NCI-H69 (cell line): Measurements from ENCODE around the gene SHC1.

ENCODE experiments used
- DNase-seq: peaks from one replicate; lab custom pipeline; 2025; lab: John Stamatoyannopoulos, UW

SHC1 gene

DNA sequence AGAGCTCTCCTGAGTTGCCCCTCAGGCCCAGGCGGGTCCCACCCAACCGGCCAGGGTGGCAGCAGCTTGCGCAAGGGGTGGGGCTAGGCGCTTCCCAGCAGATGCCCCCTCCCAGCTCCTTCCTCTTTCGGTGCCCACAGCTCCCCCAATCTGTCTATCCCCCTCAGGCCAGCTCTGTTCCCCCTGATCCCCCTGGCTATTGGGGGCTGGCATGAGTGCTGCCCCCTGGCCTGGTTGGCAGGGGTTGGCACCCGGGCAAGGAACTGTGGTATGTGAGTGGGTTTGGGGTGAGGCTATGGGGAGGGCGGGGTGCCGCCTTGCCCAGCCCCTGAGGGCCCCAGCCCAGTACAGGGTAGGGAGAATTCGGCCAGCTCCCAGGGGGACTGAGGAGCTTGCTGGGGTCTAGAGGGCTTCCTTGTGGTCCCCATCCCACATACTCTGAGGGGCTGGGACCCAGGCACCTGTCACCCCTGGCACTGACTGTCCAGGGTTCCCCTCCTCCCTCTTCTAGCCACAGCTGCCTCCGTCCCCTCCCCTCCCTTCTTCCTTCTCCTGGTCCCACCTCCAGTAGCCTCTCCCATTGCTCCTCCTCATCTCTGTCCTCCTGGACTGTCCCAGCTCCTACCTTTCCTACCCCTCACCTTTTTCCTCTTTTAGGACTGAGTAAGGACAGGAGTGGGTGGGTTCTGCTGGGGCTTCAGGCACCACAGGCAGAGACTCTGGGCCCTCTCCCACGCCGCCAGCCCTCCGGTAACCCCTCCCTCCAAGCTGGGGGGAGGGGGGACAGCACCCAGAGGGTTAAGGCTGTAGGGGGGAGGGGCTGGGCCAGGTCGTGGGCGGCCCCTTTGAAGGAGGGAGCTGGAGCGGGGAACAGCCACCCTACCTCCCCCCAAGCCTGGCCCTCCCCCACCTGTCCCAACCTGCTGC lies 37.7 kb upstream of the SHC1 start:
- DNase-seq: no peak

DNA sequence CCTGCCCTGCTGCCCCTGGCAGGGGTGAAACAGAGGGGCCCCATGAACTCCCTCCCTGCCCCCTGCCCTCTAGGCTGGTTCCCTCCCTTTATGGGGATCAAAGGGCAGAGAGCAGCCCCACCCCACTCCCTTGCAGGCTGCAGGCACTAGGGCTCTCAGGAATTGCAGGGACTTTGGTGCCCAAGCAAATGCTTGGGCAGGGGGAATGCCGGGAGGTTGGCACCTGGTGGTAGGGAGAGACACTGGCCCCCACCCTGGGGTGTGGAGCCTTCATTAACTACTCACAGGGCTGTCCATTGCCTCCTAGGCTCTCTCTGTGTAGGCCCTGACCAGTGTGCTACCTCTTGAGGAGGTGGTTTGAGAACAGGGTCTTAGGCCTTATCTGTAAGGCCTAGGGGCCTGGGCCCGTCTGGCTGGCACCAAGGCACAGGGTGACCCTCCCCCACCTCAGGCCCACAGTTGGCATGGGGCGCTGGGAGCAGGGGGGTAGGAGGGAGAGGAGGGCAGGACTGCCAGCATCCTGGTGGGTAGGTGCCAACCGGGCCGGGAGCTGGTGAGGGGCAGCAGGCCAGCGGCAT lies 36.8 kb upstream of the SHC1 start:
- DNase-seq: no peak

DNA sequence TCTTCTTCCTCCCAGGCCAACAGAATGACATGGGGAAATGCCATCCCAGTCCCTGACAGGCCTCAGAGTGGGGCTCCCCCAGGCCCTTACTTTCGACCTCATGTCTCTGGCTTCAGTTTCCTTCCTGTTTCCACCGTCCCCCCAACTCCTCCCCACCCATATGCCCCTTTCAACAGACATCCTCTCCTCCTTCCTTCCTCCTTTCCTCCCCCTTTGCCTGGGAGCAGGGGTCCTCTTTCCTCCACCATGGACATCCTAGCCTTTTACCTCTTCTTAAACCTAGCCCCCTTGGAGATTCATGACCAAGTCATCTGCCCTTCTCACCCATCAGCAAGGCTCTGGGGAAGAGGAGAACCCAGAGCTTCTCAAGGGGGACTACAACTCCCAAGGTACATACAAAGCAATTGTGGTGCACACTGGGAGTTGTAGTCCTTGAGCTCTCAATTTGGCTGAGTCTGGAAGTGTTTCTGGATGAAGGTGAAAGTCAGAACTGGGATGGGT lies 36.1 kb upstream of the SHC1 start:
- DNase-seq: peak; percentile 23

DNA sequence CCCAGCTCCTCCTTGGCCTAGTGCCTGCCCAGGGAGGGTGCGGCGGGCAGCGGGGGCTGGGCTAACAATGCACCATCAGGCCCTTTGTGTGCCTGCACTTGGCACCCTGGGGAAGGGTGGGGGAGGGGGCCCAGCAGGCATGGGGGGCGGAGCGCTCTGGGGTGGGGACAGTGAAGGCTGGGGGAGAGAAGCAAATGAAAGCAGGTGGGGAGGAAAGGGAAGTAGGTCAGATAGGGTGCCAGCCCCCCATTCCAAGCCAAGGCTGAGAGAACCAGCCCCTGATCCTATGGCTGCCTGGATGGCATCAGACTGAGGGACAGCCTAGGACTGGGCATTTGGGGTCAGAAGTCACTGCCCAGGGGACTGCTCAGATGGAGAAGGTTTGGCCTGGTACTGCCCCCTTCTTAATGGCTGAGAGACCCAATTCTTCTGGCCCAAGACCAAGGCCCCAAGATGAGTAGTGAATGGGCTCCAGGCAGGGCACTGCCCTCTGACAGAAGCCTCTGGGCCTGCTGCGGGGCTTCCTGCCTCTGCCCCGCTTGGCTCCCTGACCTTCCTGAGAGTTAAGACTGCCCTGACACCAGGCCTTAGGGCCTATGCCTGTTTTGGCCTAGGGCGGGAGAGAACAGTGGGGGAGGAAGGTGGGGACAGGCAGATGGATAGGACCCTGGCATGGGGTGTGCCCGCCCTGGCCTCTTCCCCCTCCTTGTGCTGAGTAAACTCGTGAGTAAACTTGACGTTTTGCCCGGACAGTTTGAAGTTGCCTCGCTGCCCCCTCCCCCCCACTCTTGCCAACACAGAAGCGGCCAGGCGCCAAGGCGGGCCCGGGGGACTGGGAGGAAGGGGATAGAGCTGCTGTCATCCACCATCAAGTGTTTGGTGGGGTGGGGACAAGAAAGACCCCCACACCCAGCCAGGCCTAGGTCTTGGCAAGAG lies 34.8 kb upstream of the SHC1 start:
- no peak for DNase-seq

DNA sequence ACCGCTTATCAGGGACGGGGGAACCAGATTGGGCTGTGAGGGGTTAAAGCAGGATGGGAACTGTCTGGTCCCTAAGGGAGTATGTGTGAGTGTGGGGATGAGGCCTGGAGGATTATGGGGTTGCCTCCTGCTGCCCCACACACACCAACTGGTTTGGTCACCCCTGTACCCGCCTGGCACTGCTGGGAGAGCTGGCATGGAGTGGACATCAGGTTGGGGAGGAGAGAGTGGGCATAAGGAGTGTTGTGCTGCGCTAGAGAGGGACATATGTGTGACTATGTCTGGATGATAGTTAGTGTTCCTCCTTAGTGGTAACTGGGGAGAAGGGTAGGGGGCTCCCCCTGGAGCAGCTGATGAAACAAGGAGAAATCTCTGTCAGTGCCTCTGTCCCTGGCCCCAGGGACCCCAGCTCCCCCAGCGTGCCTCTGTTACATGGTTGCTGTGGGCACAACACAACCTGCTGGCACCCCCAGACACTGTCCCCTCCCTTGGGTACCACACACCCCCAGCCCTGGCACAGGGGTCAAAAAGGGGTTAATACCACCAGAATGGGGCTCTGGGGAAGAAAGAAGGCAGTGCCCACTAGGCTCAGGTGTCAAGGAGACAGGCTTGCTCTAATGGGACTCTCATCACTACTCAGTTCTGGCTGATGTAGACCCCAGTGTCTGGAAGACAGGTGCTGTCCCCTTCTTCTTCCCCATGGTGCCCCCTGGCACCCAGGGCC lies 34.0 kb upstream of the SHC1 start:
- peak; percentile 69 for DNase-seq

DNA sequence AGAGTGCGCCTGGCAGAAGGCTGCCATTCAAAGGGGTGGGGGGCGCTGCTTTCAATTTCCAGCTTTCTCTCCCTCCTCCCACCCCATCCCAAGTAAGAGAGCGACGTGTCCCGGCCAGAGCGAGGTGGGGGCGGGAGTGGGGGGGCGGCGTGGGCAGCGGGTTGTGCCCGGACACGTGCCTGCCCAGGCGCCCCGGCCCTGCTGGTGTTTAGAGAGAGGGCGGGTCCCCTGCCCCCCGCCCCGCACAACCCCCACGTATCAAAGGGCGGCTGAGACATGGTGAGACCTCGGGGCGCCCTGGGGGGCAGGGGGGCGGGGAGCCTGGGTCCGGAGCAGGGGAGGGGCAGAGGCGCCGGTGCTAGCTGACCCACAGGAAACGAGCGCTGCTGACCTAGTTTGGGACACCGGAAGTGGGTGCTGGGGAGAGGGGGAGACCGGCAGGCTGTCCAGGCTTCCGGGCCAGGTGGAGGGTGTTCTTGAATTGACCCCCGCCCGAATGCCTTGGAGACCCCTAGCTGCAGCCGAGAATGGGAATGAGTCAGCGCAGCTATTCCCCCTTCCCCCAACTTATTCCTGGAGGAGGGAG lies 33.3 kb upstream of the SHC1 start:
- DNase-seq: peak; percentile 84

DNA sequence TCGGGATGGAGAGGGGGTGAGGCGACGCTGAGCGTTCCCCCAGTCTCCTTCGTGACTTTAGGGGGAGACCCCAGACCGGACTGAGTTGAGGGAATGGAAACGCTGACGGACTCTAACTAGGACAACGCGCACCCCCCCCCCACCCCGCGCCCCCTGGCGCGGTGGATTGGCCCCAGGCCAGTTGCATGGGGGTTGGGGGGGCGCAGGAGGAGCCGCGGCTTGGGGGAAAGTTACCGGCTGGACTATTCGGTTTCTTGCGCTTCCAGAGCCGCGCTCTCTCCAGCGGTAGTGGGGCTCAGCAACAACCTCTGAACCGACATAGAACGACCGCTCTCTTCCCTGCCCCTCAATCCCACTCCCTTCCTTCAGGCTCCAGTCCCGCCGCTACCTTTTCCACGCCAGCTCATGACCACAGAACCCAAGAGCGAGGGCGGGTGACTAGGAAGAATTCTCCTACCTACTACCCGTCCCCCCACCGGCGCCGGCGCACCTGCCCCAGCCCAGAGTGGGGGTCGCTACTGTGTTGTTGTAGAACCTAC lies 32.7 kb upstream of the SHC1 start:
- peak; percentile 82 for DNase-seq

DNA sequence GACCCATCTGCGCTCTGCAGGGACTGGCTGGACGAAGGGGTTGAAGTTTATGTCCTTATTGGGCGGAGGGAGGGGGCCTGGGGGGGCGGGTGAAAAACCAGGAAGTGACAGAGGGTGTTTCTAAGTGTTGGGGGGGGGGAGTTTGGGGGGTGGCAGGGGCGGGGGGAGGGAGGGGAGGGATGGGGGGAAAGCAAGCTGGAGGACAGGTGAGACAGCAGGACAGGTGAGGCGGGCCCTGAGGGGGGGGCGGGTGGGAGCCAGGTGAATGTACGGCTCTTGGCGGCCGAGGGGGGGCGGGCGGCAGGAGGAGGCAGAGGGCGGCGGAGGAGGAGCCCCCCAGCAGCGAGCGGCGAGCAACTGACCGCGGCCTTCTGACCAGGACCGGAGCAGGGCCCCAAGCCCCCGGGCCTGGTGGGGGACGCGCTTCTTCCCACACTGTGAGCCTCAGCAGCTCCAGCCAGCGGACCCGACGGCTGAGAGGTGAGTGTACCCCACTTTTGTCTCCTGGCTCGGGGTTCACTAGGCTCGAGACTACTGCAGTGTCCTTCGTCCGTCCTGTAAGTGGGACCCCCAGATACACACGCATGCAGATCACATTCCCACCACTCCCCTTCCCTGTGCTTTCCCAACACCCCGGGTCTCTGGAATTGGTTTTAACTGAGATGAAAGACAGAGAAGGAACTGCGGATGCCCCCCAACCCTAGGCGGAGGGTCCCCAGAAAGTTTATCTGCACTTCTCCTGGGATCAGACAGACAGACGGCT lies 32.1 kb upstream of the SHC1 start, which contains the start of gene ZBTB7B:
Gene ZBTB7B (plus strand): TSS at position 339 of the 763 bp plus-strand sequence. CDS start 11,859 bp downstream, outside the sequence.
- peak; percentile 68 for DNase-seq

DNA sequence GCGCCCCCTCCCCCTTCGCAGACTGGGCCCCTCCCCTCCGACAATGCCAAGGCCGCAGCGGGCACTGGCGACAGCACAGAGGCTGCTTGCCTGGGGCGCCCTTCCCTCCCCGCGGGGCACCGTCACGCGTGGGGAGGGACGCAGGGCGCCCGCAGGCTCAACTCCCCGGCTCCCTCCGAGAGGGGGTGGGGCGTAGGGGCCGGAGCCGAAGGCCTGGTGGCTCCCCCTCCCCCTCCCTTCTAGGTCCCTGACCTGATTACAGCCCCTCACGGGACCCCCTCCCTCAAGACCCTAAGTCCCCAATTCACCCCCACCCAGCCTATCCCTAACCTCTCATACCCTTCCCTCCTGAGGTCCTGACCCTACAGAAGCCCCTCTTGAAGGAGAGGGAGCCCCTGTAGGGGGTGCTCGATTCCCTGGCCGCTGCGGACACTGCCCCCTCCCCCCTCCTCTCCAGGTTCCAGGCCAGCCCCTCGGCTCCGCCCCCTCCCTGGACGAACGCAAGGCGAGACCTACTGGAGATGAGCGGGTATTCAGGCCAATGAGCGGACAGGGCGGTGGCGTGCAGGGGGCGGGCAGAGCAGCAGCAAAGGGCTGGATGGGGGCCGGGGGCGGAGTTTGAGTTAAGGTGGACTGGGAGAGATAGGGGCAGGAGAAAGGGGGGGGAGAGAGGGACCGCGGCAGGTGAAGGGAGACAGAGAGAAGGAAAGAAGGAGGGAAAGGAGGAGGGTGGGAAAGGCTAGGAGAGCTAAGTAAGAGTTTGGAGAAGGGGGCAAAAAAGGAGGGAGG lies 31.3 kb upstream of the SHC1 start:
- peak; percentile 100 for DNase-seq

DNA sequence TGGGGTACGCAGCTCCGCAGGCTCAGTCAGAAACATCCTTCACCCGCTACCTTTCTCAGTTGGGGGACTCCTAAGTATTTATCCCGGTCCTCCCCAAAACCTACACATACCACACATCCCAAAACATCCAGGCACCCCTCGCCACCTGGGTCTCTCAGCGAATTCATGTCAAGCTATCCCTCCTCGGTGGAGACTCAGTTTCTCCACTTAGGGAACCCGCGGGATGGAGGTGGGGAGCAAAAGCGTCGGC lies 30.8 kb upstream of the SHC1 start:
- DNase-seq: no peak

DNA sequence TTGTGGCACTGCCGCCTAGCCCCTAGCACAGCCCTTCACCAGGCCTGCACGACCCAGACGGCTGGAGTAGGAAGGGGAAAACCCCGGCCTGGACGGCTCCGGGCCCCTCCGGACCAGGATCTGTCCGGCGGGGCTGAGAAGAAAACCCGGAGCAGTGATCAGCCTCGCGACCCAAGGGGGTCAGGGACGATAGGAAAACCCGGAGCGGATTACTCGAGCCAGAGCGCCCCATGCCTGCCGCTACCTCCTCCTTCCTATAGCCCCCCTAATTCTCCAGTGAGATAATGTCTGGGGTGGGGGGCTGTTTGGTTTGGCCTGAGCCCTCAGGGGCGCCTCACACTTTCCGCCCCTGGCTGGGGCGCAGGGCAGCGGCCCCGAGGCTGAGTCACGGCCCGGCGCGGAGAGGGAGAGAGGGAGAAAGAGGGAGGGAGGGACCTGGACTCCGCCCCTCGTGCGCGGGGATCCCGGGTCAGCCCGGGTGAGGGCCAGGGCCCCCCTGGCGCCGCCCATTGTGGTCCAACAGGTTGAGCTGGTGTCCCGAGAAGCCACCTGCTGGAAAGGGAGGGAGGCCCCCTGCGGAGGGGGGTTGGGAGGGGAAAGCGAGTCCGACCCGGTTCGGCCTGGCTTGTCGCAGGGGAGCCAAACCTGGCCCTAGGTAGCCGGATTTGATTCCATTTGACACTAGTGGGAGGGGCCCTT lies 30.3 kb upstream of the SHC1 start:
- DNase-seq: peak; percentile 97

DNA sequence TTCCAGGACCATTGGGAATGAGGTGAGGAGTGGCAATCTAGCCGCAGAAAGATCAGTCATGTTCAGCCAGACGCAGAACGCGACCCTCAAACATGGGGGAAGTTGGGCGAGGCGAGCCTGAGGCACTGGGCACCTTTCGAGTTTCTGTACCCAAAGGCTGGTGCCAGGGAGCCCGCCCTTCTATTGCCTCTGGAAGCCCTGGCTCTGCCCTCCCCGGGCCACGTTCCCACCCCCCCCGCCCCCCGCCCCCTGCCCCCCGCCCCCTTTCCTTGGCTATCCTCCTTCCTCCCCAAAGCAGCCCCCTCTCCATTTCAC lies 29.8 kb upstream of the SHC1 start:
- DNase-seq: no peak

DNA sequence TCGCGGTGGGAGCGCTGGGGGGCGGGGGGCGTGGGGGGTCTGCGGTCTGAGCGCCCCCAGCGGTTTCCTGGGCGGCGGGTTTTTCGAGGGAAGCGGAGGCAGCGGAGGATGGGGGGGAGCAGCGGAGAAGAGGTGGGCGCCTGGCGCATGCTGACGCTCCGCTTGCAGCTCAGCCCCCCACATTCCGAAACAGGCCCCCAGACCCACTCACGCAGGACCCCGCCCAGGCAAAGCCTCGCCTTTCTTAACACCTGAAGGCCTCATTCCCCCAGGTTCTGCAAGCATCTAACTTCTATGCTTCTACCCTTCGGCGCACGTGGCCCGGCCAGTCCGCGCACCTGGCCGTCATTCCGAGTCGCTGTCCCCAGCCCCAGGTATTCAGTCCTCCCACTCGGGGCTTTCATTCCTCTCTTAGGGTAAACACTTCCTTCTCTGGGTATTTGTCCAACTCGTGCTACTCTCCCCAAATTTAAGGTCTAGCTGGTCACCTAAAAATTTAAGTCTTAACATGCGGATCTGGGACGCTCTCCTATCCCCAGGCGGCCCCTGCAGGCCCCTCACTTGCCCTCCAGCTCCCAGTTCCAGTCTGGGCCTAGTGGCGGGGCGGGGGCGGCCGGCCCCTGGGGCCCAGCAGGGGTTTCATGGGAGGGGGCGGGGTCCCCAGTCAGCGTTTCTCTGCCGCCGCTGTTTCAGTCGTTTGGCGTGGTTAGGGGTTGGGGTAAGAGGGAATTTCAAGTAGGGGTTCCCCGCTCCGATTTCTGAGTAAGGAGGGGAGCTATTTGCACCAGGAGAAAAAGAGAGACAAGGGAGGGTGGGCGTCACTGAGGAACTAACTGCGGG lies 29.2 kb upstream of the SHC1 start:
- DNase-seq: peak; percentile 85

DNA sequence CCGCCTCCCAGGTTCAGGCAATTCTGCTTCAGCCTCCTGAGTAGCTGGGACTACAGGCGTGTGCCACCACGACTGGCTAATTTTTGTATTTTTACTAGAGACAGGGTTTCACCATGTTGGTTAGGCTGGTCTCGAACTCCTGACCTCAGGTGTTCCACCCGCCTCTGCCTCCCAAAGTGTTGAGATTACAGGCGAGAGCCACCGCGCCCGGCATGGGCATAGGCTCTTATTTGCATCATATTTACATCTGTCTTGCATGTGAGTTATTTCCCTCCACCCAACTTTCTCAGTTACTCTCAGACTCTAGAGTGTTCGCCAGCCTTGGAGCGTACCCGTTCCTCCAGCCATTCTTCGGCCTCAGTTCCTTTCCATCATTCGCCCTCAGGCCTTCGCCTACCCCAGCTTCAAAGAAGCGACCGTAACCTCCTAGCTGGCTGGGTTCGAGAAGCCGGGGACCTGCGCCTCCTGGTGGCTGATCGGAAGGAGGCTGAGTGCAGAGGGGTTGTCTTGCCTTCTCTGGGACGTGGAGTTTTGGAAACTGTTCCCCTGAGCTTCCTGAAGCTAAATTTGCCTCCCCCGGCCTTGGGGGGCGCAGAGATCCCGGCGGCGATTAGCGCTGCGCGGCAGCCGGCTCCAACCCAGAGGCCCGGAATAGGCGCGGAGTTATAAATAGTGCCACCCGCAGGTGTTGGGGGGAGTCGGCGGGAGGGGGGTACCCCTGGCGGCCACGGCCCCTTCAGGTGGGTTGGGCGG lies 28.4 kb upstream of the SHC1 start:
- DNase-seq: peak; percentile 84

DNA sequence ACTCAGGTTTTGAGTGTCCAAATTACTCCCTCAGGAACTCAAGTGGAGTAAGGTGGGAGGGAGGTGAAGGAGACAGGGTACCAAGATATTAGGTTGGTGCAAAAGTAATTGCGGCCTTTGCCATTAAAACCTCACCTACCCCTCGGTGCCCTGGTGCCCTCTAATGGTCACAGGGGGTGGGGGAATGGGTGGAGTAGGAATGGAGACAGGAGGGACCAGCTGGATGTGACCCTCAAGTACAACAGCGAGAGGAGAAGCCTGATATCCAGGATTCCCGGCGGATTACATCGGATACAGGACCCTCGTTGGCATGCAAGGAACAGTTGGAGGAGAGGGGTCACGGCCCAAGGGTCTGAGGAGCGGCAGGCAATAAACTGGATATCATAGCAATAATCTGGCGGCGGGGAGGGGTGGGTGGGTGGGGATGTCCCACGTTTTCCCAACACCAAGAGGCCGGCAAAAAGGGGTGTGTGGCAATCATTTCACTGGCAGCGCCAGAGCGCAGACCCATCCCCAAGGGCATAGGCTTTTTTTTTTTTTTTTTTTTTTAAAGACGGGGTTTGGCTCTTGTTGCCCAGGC lies 27.7 kb upstream of the SHC1 start:
- DNase-seq: no peak

DNA sequence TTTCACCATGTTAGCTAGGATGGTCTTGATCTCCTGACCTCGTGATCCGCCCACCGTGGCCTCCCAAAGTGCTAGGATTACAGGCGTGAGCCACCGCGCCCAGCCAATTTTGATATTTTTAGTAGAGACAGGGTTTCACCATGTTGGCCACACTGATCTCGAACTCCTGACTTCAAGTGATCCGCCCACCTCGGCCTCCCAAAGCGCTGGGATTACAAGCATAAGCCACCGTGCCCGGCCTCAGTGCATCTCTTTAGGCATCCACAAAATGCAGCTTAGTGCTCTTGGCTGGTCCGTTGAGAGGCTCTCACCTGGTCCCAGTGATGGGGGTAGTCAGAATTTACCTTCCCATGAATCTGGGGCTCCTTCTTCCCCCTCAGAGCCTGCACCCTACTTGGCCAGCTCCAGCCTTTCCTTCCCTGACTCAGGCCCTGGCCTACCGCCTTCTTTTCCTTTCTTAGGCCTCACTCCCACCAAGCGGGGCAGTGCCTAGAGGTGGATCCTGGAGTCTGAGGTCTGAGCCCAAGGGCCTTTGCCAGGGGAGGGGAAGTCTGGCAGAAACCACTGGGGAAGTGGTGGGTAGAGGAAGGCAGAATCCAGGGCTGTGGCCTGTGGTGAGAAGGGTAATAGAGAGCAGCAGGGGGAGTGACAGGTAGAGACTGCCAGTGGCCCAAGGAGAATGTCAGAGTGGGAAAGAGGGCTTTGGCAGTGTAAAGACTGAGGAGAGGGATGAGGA lies 26.6 kb upstream of the SHC1 start:
- DNase-seq: no peak
